Medulla oblongata (tissue), 1 donor: ENCODE data around the gene DNAJB12.
A peak's percentile ranks its signal among the peaks of the same experiment; 100 is the strongest.
"Not testable (repeated sequence)": the region's sequence is repeated elsewhere in the genome, so short reads cannot be mapped to it uniquely, and the experiment has no call there.

Experiments used
- DNase-seq: peaks from one replicate; pipeline ENCODE4 v3.0.0-alpha.2; 2015; ENCODE audit errors: extremely low spot score

DNAJB12 gene

GRCh38 chr10:72354356-72355213 is at the start of gene DNAJB12:
Gene DNAJB12 (minus strand): TSS chr10:72354919. CDS start chr10:72354897, 22 bp downstream.
- DNase-seq = peak; percentile 94

- DNase-seq = not testable (repeated sequence)
These were observed 40.9 kb upstream of the DNAJB12 start for GRCh38 chr10:72395581-72395980.

- no peak for DNase-seq
These were observed 37.9 kb upstream of the DNAJB12 start for GRCh38 chr10:72392571-72392970.

- DNase-seq = no peak
These were observed 36.0 kb upstream of the DNAJB12 start for GRCh38 chr10:72390764-72391163.

- no peak for DNase-seq
These were observed 35.0 kb upstream of the DNAJB12 start for GRCh38 chr10:72389716-72390115.

GRCh38 chr10:72389014-72389413 is 34.3 kb upstream of the DNAJB12 start:
- DNase-seq = no peak

- no peak for DNase-seq
These were observed 33.3 kb upstream of the DNAJB12 start for GRCh38 chr10:72388062-72388461.

GRCh38 chr10:72386916-72387586 is 32.3 kb upstream of the DNAJB12 start:
- DNase-seq = no peak

GRCh38 chr10:72385724-72386123 is 31.0 kb upstream of the DNAJB12 start:
- no peak for DNase-seq

GRCh38 chr10:72384982-72385381 is 30.3 kb upstream of the DNAJB12 start:
- DNase-seq = not testable (repeated sequence)

GRCh38 chr10:72379776-72380175 is 25.1 kb upstream of the DNAJB12 start:
- DNase-seq = no peak

GRCh38 chr10:72379062-72379461 is 24.3 kb upstream of the DNAJB12 start:
- no peak for DNase-seq

GRCh38 chr10:72375585-72375984 is 20.9 kb upstream of the DNAJB12 start:
- DNase-seq = peak; percentile 73

GRCh38 chr10:72375173-72375572 is 20.5 kb upstream of the DNAJB12 start:
- peak; percentile 74 for DNase-seq

- no peak for DNase-seq
These were observed 15.5 kb upstream of the DNAJB12 start for GRCh38 chr10:72370201-72370722.

GRCh38 chr10:72367301-72367960 is 12.7 kb upstream of the DNAJB12 start:
- DNase-seq = no peak

GRCh38 chr10:72365106-72365895 is 10.6 kb upstream of the DNAJB12 start:
- DNase-seq = no peak

GRCh38 chr10:72364239-72364777 is 9.6 kb upstream of the DNAJB12 start:
- peak; percentile 94 for DNase-seq

- no peak for DNase-seq
These were observed 2.3 kb upstream of the DNAJB12 start for GRCh38 chr10:72356987-72357386.

GRCh38 chr10:72356115-72356514 is 1.4 kb upstream of the DNAJB12 start:
- DNase-seq = no peak

GRCh38 chr10:72355214-72355555 is 466 bp upstream of the DNAJB12 start:
- DNase-seq = no peak
